Subcutaneous adipose tissue (tissue), 4 donors: ENCODE data around the gene BTNL8. TPM values are rescaled to one million over a fixed set of nuclear protein-coding genes. Genes with fewer than 3 reads are reported as not detected.

ENCODE experiments used
- CTCF ChIP-seq: fragments of 450-650 bp; IDR thresholded peaks from one replicate; pipeline ENCODE4 v1.5.1; 2016; ENCODE audit warnings: low read depth, mild to moderate bottlenecking, control low read depth, antibody characterized with exemption, moderate library complexity
- total RNA-seq, 4 donors: library from RNA; depleted of rRNA; stranded (reverse); fragments of >200 nt; gene quantifications; one replicate each; pipeline ENCODE4 v1.1.0, GENCODE V29; 2016

Gene BTNL8
- total RNA-seq, 4 donors from 2014 or later: 0.34 to 4.3 TPM; not detected in 2

DNA sequence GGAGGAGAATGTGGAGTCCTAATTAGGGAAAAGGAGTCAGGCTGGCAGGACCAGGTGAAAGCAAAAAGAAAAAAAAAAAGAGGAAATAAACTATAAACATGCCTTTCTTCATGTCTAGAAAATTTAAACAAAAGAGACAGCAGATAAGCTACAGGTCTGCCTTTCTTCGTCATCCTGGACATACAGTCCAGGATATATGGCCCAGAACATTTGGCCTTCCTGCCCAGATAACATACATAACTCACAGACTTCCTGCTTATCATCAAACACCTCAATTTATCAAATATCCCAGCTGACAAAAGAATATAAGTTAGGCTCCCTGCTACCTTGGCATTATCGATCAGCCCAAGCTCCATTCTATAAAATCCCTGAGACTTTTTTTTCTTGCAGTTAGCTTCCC, 11.2 kb downstream of the BTNL8 start:
- no peak for TF ChIP-seq CTCF

DNA sequence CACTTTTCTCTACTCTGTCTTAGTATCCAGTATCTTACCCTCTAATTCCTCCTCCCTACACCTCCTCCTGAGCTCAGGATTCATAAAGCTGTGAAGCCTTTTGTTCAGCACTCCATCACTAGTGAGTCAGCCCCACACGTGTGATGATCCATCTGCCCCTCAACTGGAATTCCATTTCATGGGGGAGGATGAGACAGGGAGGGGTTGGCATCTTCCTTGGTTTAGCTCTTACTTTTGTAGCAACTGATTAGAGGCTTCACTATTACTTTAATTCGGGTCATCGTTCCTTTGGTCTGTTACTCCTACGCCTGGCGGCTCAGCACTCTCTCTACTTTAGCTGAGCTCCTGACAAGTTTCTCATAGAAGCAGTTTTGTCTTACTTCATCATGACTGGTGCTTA, 11.8 kb downstream of the BTNL8 start:
- no peak for TF ChIP-seq CTCF

DNA sequence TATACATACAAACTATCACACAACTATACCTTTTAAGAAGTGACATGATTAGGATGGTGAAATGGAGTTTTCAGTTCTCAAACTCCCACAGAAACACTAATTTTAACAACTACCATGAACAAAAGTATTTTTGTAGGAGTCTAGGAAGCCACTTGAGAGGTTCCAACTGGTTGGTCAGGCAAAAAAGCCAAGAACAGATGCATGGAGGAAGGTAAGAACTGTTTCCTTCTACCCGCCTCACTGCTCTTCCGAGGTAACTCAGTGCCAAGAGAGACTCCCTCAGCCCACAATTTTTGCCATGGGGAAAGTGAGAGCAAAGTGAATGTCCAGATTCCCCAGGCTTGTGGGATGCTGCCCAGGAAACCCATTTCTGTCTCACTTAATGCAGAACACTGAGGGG, 15.7 kb downstream of the BTNL8 start:
- no peak for TF ChIP-seq CTCF

DNA sequence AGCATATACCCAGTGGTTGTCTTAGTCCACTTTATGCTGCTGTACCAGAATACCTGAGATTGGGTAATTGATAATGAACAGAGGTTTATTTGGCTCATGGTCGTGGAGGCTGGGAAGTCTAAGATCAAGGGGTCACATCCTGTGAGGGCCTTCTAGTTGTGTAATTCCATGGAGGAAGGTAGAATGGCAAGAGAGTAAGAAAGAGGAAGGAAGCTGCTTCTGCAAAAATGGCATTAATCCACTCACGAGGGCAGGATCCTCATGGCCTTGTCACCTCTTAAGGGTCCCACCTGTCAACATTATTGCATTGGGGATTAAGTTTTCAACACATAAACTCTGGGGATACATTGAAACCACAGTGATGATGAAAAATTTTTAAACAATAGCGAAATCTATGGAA, 17.0 kb downstream of the BTNL8 start:
- TF ChIP-seq CTCF: no peak

DNA sequence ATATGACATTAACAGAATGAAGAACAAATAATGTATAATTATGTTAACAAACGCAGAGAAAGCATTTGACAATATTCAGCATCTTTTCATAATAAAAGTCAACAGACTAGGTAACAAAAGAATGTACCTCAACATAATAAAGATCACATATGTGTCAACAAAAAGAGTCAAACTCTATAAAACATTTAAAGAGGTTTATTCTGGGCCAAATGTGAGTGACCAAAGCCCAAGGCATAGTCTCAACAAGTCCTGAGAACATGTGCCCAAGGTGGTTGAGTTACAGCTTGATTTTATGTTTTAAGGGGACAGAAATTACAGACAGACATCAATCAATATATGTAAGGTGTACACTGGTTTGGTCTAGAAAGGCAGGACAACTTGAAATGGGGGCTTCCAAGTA, 19.4 kb downstream of the BTNL8 start:
- no peak for TF ChIP-seq CTCF

- TF ChIP-seq CTCF: no peak
Measured at GRCh38 chr5:180920710-180921109, 21.8 kb downstream of the BTNL8 start.

DNA sequence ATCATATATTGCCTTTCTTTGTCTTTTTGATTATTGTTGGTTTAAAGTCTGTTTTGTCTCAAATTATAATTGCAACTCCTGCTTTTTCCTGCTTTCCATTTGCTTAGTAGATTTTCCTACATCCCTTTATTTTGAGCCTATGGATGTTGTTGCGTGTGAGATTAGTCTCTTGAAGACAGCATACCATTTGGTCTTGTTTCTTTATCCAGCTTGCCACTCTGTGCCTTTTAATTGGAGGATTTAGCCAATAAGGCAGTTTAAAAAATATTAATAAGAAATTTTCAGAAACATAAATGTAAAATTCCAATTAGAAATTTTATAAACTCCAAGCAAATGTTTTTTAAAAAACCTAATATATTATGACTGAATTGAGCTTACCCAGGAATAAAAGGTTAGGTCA, 24.0 kb downstream of the BTNL8 start:
- TF ChIP-seq CTCF: no peak

DNA sequence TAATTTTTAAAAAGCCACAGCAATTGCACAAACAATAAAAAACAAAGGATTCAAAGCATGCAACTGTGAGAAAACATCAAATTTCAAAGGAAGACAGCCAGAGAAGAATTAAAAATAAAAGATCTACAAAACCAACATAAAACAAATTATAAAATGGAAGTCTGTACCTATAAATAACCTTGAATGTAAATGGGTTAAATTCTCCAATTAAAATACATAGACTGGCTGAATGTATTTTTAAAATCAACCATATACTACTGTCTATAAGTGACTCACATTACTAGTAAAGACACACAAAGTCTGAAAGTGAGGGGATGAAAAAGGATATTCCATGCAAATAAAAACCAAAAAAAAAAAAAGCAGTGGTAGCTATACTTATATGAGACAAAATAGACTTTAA, 33.7 kb downstream of the BTNL8 start:
- no peak for TF ChIP-seq CTCF
